ENCODE results near the gene OR5M8. TPM values are rescaled to one million over a fixed set of nuclear protein-coding genes. Genes with fewer than 3 reads are reported as not detected.

Gene OR5M8
- total and polyA plus RNA-seq, 9 donors, result not detected

DNA sequence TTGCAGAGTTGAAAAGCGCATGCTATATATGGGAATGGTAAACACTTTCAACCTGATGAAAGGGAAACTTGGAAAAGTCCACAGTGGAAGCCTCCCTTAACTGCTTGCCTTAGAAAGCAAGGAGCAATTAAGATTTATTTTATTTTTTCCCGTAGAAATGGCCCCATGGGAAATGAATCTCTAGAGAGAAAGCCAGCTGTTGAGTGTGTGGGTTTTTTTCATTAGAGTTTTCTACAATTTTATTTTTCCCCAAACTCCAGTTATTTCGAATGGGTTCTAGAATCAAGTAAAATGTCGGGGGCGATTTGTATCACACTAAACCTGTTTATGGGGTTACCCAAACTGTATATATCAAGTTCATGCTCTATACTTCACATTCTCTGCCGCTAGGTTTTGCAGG is 17.9 kb downstream of the OR5M8 start, which contains the start of gene OR5M3:
OR5M3 (minus strand) TSS at position 101 of the 400 bp plus-strand sequence. CDS start 2,855 bp downstream, outside the sequence.
- WGBS (ENCODE audit: insufficient coverage), result no CpG with 5 or more reads among the region's 6 CpGs
- H3K36me3 ChIP-seq (ENCODE audit: control insufficient read depth, insufficient read depth, low read length), result no peaks in the 10 kb centered on the region

GRCh38 chr11:56457076-56457475 is 34.1 kb downstream of the OR5M8 start:
- Histone ChIP-seq H3K27me3 (ENCODE audit: control insufficient read depth, insufficient read depth, low read length) (no peaks in the 10 kb centered on the region), H3K4me3 (ENCODE audit: low read length) (no peak overlapping the region), H3K9me3 (replicated peaks; ENCODE audit: control insufficient read depth, low read depth, low read length) (peaks cover 2% of the 10 kb centered on the region), H3K36me3 (ENCODE audit: control insufficient read depth, insufficient read depth, low read length) (no peaks in the 10 kb centered on the region), H3K4me1 (ENCODE audit: control insufficient read depth, insufficient read depth, low read length) (no peaks in the 10 kb centered on the region), H3K27ac (ENCODE audit: low read length) (no peak overlapping the region)
- WGBS (ENCODE audit: insufficient coverage), result no CpG with 5 or more reads among the region's 1 CpG
- no peak for DNase-seq

More for the DNA sequence above, 17.9 kb downstream of the OR5M8 start, which contains the start of gene OR5M3:
- H3K4me3 ChIP-seq (ENCODE audit: low read length), result no peak within 1 kb of the TSS
- no peak within 1 kb of the TSS for H3K27ac ChIP-seq (ENCODE audit: low read length)
- peaks cover 2% of the 10 kb centered on the region for H3K9me3 ChIP-seq (replicated peaks; ENCODE audit: control insufficient read depth, low read depth, low read length)
- H3K27me3 ChIP-seq (ENCODE audit: control insufficient read depth, insufficient read depth, low read length), result no peaks in the 10 kb centered on the region
- no peaks in the 10 kb centered on the region for H3K4me1 ChIP-seq (ENCODE audit: control insufficient read depth, insufficient read depth, low read length)
- no peak for DNase-seq

GRCh38 chr11:56453521-56453920 is 37.6 kb downstream of the OR5M8 start:
- 38% methylated on average over 2 of the region's 4 CpGs for WGBS (ENCODE audit: insufficient coverage)
- H3K4me1 ChIP-seq (ENCODE audit: control insufficient read depth, insufficient read depth, low read length), result no peaks in the 10 kb centered on the region
- no peak for DNase-seq
- H3K27me3 ChIP-seq (ENCODE audit: control insufficient read depth, insufficient read depth, low read length), result no peaks in the 10 kb centered on the region
- no peaks in the 10 kb centered on the region for H3K36me3 ChIP-seq (ENCODE audit: control insufficient read depth, insufficient read depth, low read length)
- H3K9me3 ChIP-seq (replicated peaks; ENCODE audit: control insufficient read depth, low read depth, low read length), result peaks cover 2% of the 10 kb centered on the region
- no peak overlapping the region for H3K27ac ChIP-seq (ENCODE audit: low read length)
- no peak overlapping the region for H3K4me3 ChIP-seq (ENCODE audit: low read length)

Other genes with a start within 250 kb of the OR5M8 start
- not detected for gene OR5T3, start 239.1 kb downstream of the OR5M8 start, total RNA-seq
- gene OR5T3, start 239.1 kb downstream of the OR5M8 start, polyA plus RNA-seq (ENCODE audit: insufficient read depth in 1 of 8, insufficient read length in 8 of 8, low replicate concordance in 1 of 8), result not detected
- not detected for gene OR5T1, start 217.2 kb downstream of the OR5M8 start, total RNA-seq
- gene OR5T1, start 217.2 kb downstream of the OR5M8 start, polyA plus RNA-seq (ENCODE audit: insufficient read depth in 1 of 8, insufficient read length in 8 of 8, low replicate concordance in 1 of 8), result not detected
- not detected for gene OR8H1, start 199.1 kb downstream of the OR5M8 start, total RNA-seq
- under 1 TPM in 1 of 8 donors, not detected in 7; 0.12 TPM for gene OR8H1, start 199.1 kb downstream of the OR5M8 start, polyA plus RNA-seq (ENCODE audit: insufficient read depth in 1 of 8, insufficient read length in 8 of 8, low replicate concordance in 1 of 8)
- gene OR8K3, start 176.2 kb downstream of the OR5M8 start, total RNA-seq, result not detected
- gene OR8K3, start 176.2 kb downstream of the OR5M8 start, polyA plus RNA-seq (ENCODE audit: insufficient read depth in 1 of 8, insufficient read length in 8 of 8, low replicate concordance in 1 of 8), result not detected
- not detected for gene OR8K1, start 145.3 kb downstream of the OR5M8 start, total RNA-seq
- gene OR8K1, start 145.3 kb downstream of the OR5M8 start, polyA plus RNA-seq (ENCODE audit: insufficient read depth in 1 of 8, insufficient read length in 8 of 8, low replicate concordance in 1 of 8), result not detected
- gene OR8J1, start 137.1 kb downstream of the OR5M8 start, total RNA-seq, result not detected
- not detected for gene OR8J1, start 137.1 kb downstream of the OR5M8 start, polyA plus RNA-seq (ENCODE audit: insufficient read depth in 1 of 8, insufficient read length in 8 of 8, low replicate concordance in 1 of 8)
- gene OR8U1, start 115.7 kb downstream of the OR5M8 start, total RNA-seq, result not detected
- not detected for gene OR8U1, start 115.7 kb downstream of the OR5M8 start, polyA plus RNA-seq (ENCODE audit: insufficient read depth in 1 of 8, insufficient read length in 8 of 8, low replicate concordance in 1 of 8)
- not detected for gene OR5AL1, start 78.7 kb downstream of the OR5M8 start, total RNA-seq
- not detected for gene OR5AL1, start 78.7 kb downstream of the OR5M8 start, polyA plus RNA-seq (ENCODE audit: insufficient read depth in 1 of 8, insufficient read length in 8 of 8, low replicate concordance in 1 of 8)
- not detected for gene OR5M3, start 18.0 kb downstream of the OR5M8 start, total RNA-seq
- gene OR5M3, start 18.0 kb downstream of the OR5M8 start, polyA plus RNA-seq (ENCODE audit: insufficient read depth in 1 of 8, insufficient read length in 8 of 8, low replicate concordance in 1 of 8), result not detected
- gene OR5M11, start 51.9 kb upstream of the OR5M8 start, total RNA-seq, result not detected
- gene OR5M11, start 51.9 kb upstream of the OR5M8 start, polyA plus RNA-seq (ENCODE audit: insufficient read depth in 1 of 8, insufficient read length in 8 of 8, low replicate concordance in 1 of 8), result not detected
- not detected for gene OR5M10, start 86.4 kb upstream of the OR5M8 start, total RNA-seq
- not detected for gene OR5M10, start 86.4 kb upstream of the OR5M8 start, polyA plus RNA-seq (ENCODE audit: insufficient read depth in 1 of 8, insufficient read length in 8 of 8, low replicate concordance in 1 of 8)
- not detected for gene OR5M1, start 123.5 kb upstream of the OR5M8 start, total RNA-seq
- gene OR5M1, start 123.5 kb upstream of the OR5M8 start, polyA plus RNA-seq (ENCODE audit: insufficient read depth in 1 of 8, insufficient read length in 8 of 8, low replicate concordance in 1 of 8), result not detected
- not detected for gene OR5AP2, start 151.1 kb upstream of the OR5M8 start, total RNA-seq
- gene OR5AP2, start 151.1 kb upstream of the OR5M8 start, polyA plus RNA-seq (ENCODE audit: insufficient read depth in 1 of 8, insufficient read length in 8 of 8, low replicate concordance in 1 of 8), result not detected
- gene OR5AR1, start 172.3 kb upstream of the OR5M8 start, total RNA-seq, result not detected
- not detected for gene OR5AR1, start 172.3 kb upstream of the OR5M8 start, polyA plus RNA-seq (ENCODE audit: insufficient read depth in 1 of 8, insufficient read length in 8 of 8, low replicate concordance in 1 of 8)
- not detected for gene OR9G1, start 207.7 kb upstream of the OR5M8 start, total RNA-seq
- not detected for gene OR9G1, start 207.7 kb upstream of the OR5M8 start, polyA plus RNA-seq (ENCODE audit: insufficient read depth in 1 of 8, insufficient read length in 8 of 8, low replicate concordance in 1 of 8)

Data from muscle of leg (tissue), 11 donors.